Loucy (cell line): ENCODE measurements around the gene CYLD.

Experiments
- CTCF ChIP-seq: fragments of 200-600 bp; sonication (generic); conservative IDR thresholded peaks from 2 replicates; pipeline ENCODE4 v1.5.1; 2014; ENCODE audit warnings: mild to moderate bottlenecking, antibody characterized with exemption, low read length
- EZH2phosphoT487 ChIP-seq: fragments of 200-600 bp; IDR thresholded peaks from 2 replicates; pipeline ENCODE4 v1.6.1; 2018; ENCODE audit warnings: antibody characterized with exemption, mild to moderate bottlenecking, moderate library complexity, borderline replicate concordance

GRCh38 chr16:50804290-50804907, 62.5 kb downstream of the CYLD start:
- TF ChIP-seq CTCF (no peak), EZH2phosphoT487 (no peak)
